ENCODE data around the gene POLR1H.

DNA sequence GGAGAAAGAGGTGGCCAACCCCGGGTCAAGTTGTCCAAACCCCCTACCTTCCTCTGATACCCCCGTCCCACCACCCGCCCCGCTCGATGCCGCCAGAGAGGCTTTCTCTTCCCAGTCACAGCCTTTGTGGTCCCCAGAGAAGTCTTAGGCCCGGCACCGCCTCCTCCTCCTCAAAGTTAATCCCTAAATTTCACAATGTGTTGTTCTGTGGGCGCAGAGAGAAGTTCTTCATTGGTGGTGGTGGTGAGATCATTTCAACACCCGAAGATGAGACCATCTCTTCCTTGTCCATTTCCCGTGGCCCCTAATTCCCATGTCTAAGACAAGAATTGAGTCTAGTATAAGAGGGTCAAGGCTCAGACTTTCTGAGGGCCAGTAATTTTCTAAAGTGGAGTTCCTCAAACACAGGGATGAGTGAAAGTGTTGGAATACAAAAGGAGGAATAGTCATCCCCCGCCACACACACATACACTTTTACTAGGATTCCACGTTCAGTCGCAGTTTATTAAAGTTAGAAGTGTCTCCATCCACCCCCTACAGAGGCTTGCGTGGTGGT is 41.4 kb downstream of the POLR1H start:
- no peak for TF ChIP-seq POLR2A (IDR thresholded peaks at IDR 0.05; ENCODE audit: low read depth)
- TF ChIP-seq, protein P1, sequence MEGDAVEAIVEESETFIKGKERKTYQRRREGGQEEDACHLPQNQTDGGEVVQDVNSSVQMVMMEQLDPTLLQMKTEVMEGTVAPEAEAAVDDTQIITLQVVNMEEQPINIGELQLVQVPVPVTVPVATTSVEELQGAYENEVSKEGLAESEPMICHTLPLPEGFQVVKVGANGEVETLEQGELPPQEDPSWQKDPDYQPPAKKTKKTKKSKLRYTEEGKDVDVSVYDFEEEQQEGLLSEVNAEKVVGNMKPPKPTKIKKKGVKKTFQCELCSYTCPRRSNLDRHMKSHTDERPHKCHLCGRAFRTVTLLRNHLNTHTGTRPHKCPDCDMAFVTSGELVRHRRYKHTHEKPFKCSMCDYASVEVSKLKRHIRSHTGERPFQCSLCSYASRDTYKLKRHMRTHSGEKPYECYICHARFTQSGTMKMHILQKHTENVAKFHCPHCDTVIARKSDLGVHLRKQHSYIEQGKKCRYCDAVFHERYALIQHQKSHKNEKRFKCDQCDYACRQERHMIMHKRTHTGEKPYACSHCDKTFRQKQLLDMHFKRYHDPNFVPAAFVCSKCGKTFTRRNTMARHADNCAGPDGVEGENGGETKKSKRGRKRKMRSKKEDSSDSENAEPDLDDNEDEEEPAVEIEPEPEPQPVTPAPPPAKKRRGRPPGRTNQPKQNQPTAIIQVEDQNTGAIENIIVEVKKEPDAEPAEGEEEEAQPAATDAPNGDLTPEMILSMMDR (IDR thresholded peaks at IDR 0.05), result no peak
- no peak for TF ChIP-seq EP300 (IDR thresholded peaks at IDR 0.05)
